PC-3 (cell line): ENCODE results near the gene STRAP. TPM values are rescaled to one million over a fixed set of nuclear protein-coding genes. Genes with fewer than 3 reads are reported as not detected.

Experiments used
- ATAC-seq: fragments of 200-7000 bp; cut with Tn5 transposase; 2 replicates; pipeline ENCODE4 v1.9.1; 2020; ENCODE audit warnings: mild to moderate bottlenecking, moderate library complexity
- BruUV-seq: library from RNA; stranded (reverse); fragments of 400-500 nt; replicated peaks from 2 replicates; lab custom pipeline; 2021; lab: Mats Ljungman, UMichigan
- CTCF ChIA-PET: fragments of 300-600 bp; sonication (Branson Sonifier 250); formaldehyde crosslinking; loops from one replicate; lab custom pipeline; 2022; ENCODE audit warnings: antibody characterized with exemption; lab: Charles Lee
- POLR2A ChIA-PET: fragments of 300-600 bp; sonication (Branson Sonifier 250); formaldehyde crosslinking; loops from one replicate; lab custom pipeline; 2022; ENCODE audit warnings: antibody characterized with exemption; ENCODE audit not compliant: unreplicated experiment; lab: Charles Lee
- DNase-seq: peaks from one replicate; pipeline ENCODE4 v3.0.0-alpha.2; 2015
- H2AFZ ChIP-seq: fragments of 300-600 bp; sonication (generic); 2 replicates; pipeline ENCODE4 v1.6.0; 2016; ENCODE audit warnings: antibody characterized with exemption, low read length
- H3F3A ChIP-seq: fragments of 300-600 bp; sonication (generic); one replicate; pipeline ENCODE4 v1.6.0; 2017; ENCODE audit warnings: antibody characterized with exemption, low read length, control low read depth, mild to moderate bottlenecking; ENCODE audit not compliant: unreplicated experiment
- H3K27ac ChIP-seq: fragments of 300-600 bp; sonication (generic); 2 replicates; pipeline ENCODE4 v1.5.1; 2016; ENCODE audit warnings: mild to moderate bottlenecking, low read length
- H3K27me3 ChIP-seq: fragments of 300-600 bp; sonication (generic); 2 replicates; pipeline ENCODE4 v1.6.1; 2016; ENCODE audit warnings: low read length, mixed read lengths
- H3K36me3 ChIP-seq: fragments of 300-600 bp; sonication (generic); 2 replicates; pipeline ENCODE4 v1.6.1; 2016; ENCODE audit warnings: low read depth, mixed run types, low read length, mixed read lengths
- H3K4me1 ChIP-seq: fragments of 300-600 bp; sonication (generic); 2 replicates; pipeline ENCODE4 v1.5.1; 2016; ENCODE audit warnings: low read length; ENCODE audit not compliant: insufficient read depth
- H3K4me2 ChIP-seq: fragments of 300-600 bp; sonication (generic); 2 replicates; pipeline ENCODE4 v1.6.0; 2016; ENCODE audit warnings: low read length
- H3K4me3 ChIP-seq: fragments of 300-600 bp; sonication (generic); 2 replicates; pipeline ENCODE4 v1.5.1; 2016; ENCODE audit warnings: mild to moderate bottlenecking, low read length, mixed read lengths
- H3K79me2 ChIP-seq: fragments of 300-600 bp; sonication (generic); 2 replicates; pipeline ENCODE4 v1.6.1; 2017; ENCODE audit warnings: low read length, mixed read lengths
- H3K9ac ChIP-seq: fragments of 300-600 bp; sonication (generic); 2 replicates; pipeline ENCODE4 v1.6.0; 2016; ENCODE audit warnings: mild to moderate bottlenecking, low read length
- H3K9me2 ChIP-seq: fragments of 300-600 bp; sonication (generic); replicated peaks from 2 replicates; pipeline ENCODE4 v1.6.1; 2016; ENCODE audit warnings: mixed run types, low read length, mixed read lengths
- H3K9me3 ChIP-seq: fragments of 300-600 bp; sonication (generic); 2 replicates; pipeline ENCODE4 v1.6.1; 2016; ENCODE audit warnings: low read length, mixed read lengths
- H4K20me1 ChIP-seq: fragments of 300-600 bp; sonication (generic); 2 replicates; pipeline ENCODE4 v1.6.1; 2016; ENCODE audit warnings: low read length, mixed read lengths
- CTCF ChIP-seq: fragments of 300-600 bp; sonication (generic); conservative IDR thresholded peaks from 2 replicates; pipeline ENCODE4 v1.5.1; 2017; ENCODE audit warnings: antibody characterized with exemption, low read depth, mild to moderate bottlenecking, low read length
- EZH2 ChIP-seq: fragments of 300-600 bp; sonication (generic); IDR thresholded peaks from one replicate; pipeline ENCODE4 v1.6.1; 2017; ENCODE audit warnings: antibody characterized with exemption, mild to moderate bottlenecking, low read length; ENCODE audit not compliant: unreplicated experiment
- EZH2phosphoT487 ChIP-seq: fragments of 300-600 bp; sonication (generic); IDR thresholded peaks from 2 replicates; pipeline ENCODE4 v1.6.1; 2018; ENCODE audit warnings: mild to moderate bottlenecking, antibody characterized with exemption, low read length, borderline replicate concordance
- intact Hi-C: fragments of 100-400 bp; cut with micrococcal nuclease; formaldehyde crosslinking; loops from 2 replicates; pipeline ENCODE4 v1.9.0; 2023
- total RNA-seq: library from RNA; depleted of rRNA; stranded (reverse); fragments of >200 nt; gene quantifications from 2 replicates; pipeline ENCODE4 v1.2.3, GENCODE V29; 2014

STRAP gene
- total RNA-seq, 1 experiment from 2014 or later: 80.4 TPM

GRCh38 chr12:15851045-15851620 is 31.1 kb upstream of the STRAP start:
- Histone ChIP-seq H3K27ac (no peak overlapping the region), H4K20me1 (no peaks in the 10 kb centered on the region), H3K4me2 (no peak overlapping the region), H2AFZ (no peak overlapping the region), H3K79me2 (no peaks in the 10 kb centered on the region), H3K9ac (no peak overlapping the region), H3K36me3 (no peaks in the 10 kb centered on the region), H3K9me2 (no peaks in the 10 kb centered on the region), H3K27me3 (no peaks in the 10 kb centered on the region), H3K4me3 (no peak overlapping the region), H3K9me3 (no peaks in the 10 kb centered on the region), H3F3A (no peaks in the 10 kb centered on the region), H3K4me1 (peaks cover 16% of the 10 kb centered on the region)
- BruUV-seq: no TSS peak
- TF ChIP-seq EZH2: no peak
- no peak for TF ChIP-seq EZH2phosphoT487
- TF ChIP-seq CTCF: no peak
- ATAC-seq: no peak
- no peak for DNase-seq
- ChIA-PET POLR2A (no interaction called here), CTCF (no interaction called here)
- intact Hi-C loops: loop anchor here (10.0 kb wide), 1 partner anchor 576 kb away; no protein-coding TSS in a partner anchor

GRCh38 chr12:15851919-15852318 is 30.3 kb upstream of the STRAP start:
- Histone ChIP-seq H3K9me3 (no peaks in the 10 kb centered on the region), H3K27ac (0 out of 2 replicates have a peak overlapping the region, but pooled peaks have one; percentile 25), H4K20me1 (no peaks in the 10 kb centered on the region), H3K79me2 (no peaks in the 10 kb centered on the region), H3K9ac (no peak overlapping the region), H2AFZ (no peak overlapping the region), H3K4me3 (no peak overlapping the region), H3K4me1 (peaks cover 16% of the 10 kb centered on the region), H3K27me3 (no peaks in the 10 kb centered on the region), H3F3A (no peaks in the 10 kb centered on the region), H3K36me3 (no peaks in the 10 kb centered on the region), H3K9me2 (no peaks in the 10 kb centered on the region), H3K4me2 (no peak overlapping the region)
- DNase-seq: peak; percentile 34
- no TSS peak for BruUV-seq
- peak; percentile 18; the same call in 1 of the 2 replicates for ATAC-seq
- CTCF ChIA-PET: no interaction called here
- no peak for TF ChIP-seq EZH2
- no peak for TF ChIP-seq EZH2phosphoT487
- no peak for TF ChIP-seq CTCF
- intact Hi-C loops: loop anchor here (10.0 kb wide), 1 partner anchor 577 kb away; no protein-coding TSS in a partner anchor
- POLR2A ChIA-PET: no interaction called here

GRCh38 chr12:15852383-15852782 is 29.8 kb upstream of the STRAP start:
- no TSS peak for BruUV-seq
- no peak for ATAC-seq
- DNase-seq: no peak

More at GRCh38 chr12:15852383-15852782, 29.8 kb upstream of the STRAP start:
- Histone ChIP-seq H4K20me1 (no peaks in the 10 kb centered on the region), H3K4me2 (no peak overlapping the region), H3K9ac (no peak overlapping the region), H3K27me3 (no peaks in the 10 kb centered on the region), H3K36me3 (no peaks in the 10 kb centered on the region), H3K27ac (0 out of 2 replicates have a peak overlapping the region, but pooled peaks have one; percentile 25), H3F3A (no peaks in the 10 kb centered on the region), H3K79me2 (no peaks in the 10 kb centered on the region), H3K4me3 (no peak overlapping the region), H2AFZ (no peak overlapping the region), H3K4me1 (peaks cover 16% of the 10 kb centered on the region), H3K9me3 (no peaks in the 10 kb centered on the region), H3K9me2 (no peaks in the 10 kb centered on the region)
- TF ChIP-seq EZH2phosphoT487 (no peak), EZH2 (no peak), CTCF (no peak)
- ChIA-PET POLR2A (no interaction called here), CTCF (no interaction called here)
- intact Hi-C loops: loop anchor here (10.0 kb wide), 1 partner anchor 578 kb away; no protein-coding TSS in a partner anchor
